Astrocyte of the cerebellum (primary cell): ENCODE data around the gene GHRHR.

ENCODE experiments used
- DNase-seq: peaks from one replicate; pipeline ENCODE4 v3.0.0-alpha.2; 2011; ENCODE audit warnings: low read depth
- H3K4me3 ChIP-seq: 2 replicates; pipeline ENCODE4 v1.5.1; 2011; ENCODE audit warnings: mild to moderate bottlenecking, low read depth, low read length, moderate library complexity
- in situ Hi-C: cut with HindIII; loops from 2 replicates; pipeline ENCODE4 v1.10.0; 2017; ENCODE audit warnings: low sequenced_read_pairs
- TF ChIP-seq, protein P1 (sequence below): IDR thresholded peaks from 2 replicates; pipeline ENCODE4 v1.5.1; 2012; ENCODE audit warnings: low read length, low read depth, moderate library complexity, mild to moderate bottlenecking; ENCODE audit errors: missing control alignments

GHRHR gene

DNA sequence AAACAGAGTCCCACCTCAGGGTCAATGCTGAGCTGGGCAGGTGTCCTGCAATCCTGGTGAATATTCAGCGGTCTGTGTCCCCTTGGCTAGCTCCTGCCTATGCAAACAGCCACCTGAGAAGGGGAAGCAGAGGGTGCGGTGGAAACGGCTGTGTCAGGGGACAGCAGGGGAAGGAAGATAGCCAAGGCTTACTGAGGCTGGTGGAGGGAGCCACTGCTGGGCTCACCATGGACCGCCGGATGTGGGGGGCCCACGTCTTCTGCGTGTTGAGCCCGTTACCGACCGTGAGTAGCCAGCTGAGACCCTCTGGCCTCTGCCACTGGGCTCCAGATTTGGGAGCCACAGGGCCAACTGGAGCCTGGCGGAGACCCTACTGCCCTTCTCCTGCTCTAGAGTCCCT, at the start of gene GHRHR:
GHRHR (plus strand) TSS at position 112 of the 400 bp plus-strand sequence; CDS start at position 228, 116 bp downstream.
- TF ChIP-seq, protein P1, sequence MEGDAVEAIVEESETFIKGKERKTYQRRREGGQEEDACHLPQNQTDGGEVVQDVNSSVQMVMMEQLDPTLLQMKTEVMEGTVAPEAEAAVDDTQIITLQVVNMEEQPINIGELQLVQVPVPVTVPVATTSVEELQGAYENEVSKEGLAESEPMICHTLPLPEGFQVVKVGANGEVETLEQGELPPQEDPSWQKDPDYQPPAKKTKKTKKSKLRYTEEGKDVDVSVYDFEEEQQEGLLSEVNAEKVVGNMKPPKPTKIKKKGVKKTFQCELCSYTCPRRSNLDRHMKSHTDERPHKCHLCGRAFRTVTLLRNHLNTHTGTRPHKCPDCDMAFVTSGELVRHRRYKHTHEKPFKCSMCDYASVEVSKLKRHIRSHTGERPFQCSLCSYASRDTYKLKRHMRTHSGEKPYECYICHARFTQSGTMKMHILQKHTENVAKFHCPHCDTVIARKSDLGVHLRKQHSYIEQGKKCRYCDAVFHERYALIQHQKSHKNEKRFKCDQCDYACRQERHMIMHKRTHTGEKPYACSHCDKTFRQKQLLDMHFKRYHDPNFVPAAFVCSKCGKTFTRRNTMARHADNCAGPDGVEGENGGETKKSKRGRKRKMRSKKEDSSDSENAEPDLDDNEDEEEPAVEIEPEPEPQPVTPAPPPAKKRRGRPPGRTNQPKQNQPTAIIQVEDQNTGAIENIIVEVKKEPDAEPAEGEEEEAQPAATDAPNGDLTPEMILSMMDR: no peak
- in situ Hi-C loops: loop anchor here (25.0 kb wide), 1 partner anchor 98 kb away; the partner anchor contains the start of gene ADCYAP1R1
- DNase-seq: no peak
- no peak within 1 kb of the TSS for H3K4me3 ChIP-seq

DNA sequence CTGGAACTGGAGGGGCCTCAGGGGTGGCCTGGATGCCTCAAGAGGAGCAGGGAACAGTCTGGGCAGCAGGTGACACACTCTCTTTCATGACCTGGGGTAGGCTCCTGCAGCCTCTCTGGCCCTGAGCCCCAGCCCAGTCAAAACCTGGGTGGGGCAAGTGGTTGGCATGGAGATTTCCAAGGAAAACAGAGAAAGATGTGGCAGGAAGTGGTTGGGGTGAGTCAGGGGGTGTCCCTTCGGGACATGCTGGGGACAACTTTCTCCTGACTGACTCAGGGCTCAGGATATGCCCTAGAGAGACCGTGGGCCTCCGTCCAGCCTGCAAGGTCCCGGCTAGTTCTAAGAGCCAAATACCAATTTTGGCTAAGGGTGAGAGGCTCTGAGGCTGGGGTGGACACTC, 49.2 kb upstream of the GHRHR start:
- TF ChIP-seq, protein P1: no peak
- H3K4me3 ChIP-seq: no peak overlapping the region
- no peak for DNase-seq
- in situ Hi-C loops: no loop called here

DNA sequence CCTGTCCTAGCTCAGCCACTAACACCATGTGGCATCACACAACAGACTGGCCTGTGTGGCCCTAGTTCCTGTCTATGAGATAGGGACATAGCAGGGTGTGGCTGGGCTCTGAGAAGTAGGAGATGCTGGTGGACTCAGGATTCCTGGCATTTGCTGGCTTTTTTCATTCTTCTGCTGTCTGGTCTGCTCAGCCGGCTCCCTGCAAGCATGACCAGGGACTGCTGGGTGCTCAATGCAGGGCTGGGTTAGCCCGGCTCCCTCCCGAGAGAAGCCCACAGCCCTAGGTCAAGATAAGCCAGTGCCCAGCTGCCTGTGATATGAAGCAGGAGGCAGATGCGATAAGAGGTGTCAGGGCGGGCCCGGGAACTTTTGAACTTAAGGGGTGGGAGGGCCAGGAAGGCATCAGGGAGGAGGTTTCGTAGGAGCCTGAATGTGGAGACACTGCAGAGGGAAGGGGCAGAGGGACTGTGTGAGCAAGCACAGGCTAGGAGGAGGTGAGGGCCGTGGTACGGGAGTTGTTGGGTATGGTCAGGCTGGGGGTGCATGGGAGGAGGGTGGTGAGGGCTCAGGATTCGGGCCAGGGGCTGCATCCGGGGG, 48.6 kb upstream of the GHRHR start:
- no peak overlapping the region for H3K4me3 ChIP-seq
- in situ Hi-C loops: no loop called here
- DNase-seq: no peak
- TF ChIP-seq, protein P1: no peak

DNA sequence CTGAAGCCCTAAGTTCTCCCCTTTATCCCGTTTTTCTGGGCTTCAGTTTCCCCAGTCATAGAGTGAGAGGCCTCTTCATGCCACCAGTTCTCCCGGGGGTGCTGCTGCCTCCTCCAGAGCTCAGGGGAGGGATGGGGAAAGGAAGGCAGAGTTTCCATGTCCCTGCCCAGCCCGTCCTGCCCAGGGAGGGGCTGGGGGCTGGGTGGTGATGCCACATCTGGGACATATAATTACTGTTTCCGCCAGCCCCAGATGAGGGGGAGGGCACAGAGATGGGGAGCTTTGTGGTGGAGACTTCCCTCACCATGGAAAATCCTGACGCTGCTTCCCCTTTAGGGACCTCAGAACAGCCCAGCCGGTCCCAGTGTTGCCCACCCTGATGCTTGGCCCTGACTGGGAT, 48.0 kb upstream of the GHRHR start:
- DNase-seq: no peak
- TF ChIP-seq, protein P1: no peak
- in situ Hi-C loops: no loop called here
- no peak overlapping the region for H3K4me3 ChIP-seq

DNA sequence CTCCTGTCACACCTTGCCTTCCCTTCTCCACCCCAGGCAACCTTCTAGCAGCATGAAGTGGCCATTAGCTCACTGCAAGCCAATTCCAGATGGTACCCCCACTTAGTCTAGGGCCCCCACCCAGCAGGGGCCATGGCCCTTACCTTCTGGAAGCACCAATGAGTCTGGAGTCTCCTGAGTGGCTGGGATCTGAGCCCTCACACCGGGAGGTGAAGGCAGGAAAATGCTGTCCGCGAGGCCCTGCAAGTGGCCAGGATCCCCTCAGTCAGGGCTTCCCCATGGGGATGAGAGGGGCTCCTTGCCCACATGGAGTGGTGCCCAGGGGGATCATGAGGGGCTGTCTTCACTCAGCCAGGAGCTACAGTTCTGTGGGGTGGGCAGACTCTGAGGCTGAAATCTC, 47.5 kb upstream of the GHRHR start:
- in situ Hi-C loops: no loop called here
- no peak overlapping the region for H3K4me3 ChIP-seq
- TF ChIP-seq, protein P1: no peak
- no peak for DNase-seq

DNA sequence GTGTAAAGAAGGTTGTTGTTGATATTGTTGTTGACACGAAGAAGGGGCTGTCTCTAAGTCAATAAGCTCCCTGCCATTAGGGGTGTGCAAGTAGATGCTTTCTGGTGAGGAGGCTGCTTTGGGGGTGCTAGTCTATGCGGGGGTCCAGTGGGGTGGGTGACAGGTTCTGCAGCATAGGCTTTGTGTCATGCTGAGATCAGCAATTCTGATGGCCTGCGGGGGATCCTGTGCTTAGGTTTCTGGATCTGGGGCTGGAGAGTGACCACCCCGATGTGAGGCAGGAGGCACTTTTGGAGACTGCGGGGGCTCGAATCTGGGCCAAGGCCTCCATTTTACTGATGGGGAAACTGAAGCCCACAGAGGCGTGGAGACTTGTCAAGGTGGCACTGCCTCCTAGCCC, 47.0 kb upstream of the GHRHR start:
- TF ChIP-seq, protein P1: no peak
- DNase-seq: no peak
- no peak overlapping the region for H3K4me3 ChIP-seq
- in situ Hi-C loops: no loop called here
